ENCODE results near the gene GRM2. TPM values are rescaled to one million over a fixed set of nuclear protein-coding genes. Genes with fewer than 3 reads are reported as not detected.

Gene GRM2
- total and polyA plus RNA-seq, 2 donors (not counting 1 experiment from before 2014, with no cell fraction given), result under 0.01 to 0.06 TPM

DNA sequence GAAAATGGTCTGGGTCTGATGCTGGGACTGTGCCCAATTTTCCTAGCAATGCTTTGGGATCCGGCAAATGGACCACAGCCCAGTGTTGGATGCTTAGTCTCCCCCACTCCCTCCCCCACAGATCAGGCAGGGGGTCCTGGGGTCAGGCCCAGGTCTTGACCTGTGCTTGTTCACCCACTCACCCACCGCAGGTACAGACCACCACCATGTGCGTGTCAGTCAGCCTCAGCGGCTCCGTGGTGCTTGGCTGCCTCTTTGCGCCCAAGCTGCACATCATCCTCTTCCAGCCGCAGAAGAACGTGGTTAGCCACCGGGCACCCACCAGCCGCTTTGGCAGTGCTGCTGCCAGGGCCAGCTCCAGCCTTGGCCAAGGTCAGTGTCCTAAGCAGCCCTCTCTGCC is 10.6 kb downstream of the GRM2 start:
- Histone ChIP-seq H3K4me1 (ENCODE audit: control insufficient read depth, extremely low read depth, insufficient read depth, low read length) (no peaks in the 10 kb centered on the region), H3K27ac (ENCODE audit: insufficient read depth, low read length) (no peak overlapping the region), H4K20me1 (ENCODE audit: control insufficient read depth, extremely low read depth, insufficient read depth, low read length) (no peaks in the 10 kb centered on the region), H2AFZ (ENCODE audit: low read length) (no peak overlapping the region), H3K27me3 (ENCODE audit: control insufficient read depth, insufficient read depth, low read length) (no peaks in the 10 kb centered on the region), H3K4me2 (ENCODE audit: extremely low read depth, insufficient read depth, low read length) (no peak overlapping the region), H3K79me2 (ENCODE audit: control insufficient read depth, insufficient read depth, low read length) (no peaks in the 10 kb centered on the region), H3K36me3 (ENCODE audit: control insufficient read depth, insufficient read depth, low read length) (no peaks in the 10 kb centered on the region), H3K9ac (ENCODE audit: insufficient read depth, low read length) (no peak overlapping the region), H3K9me3 (ENCODE audit: control insufficient read depth, insufficient read depth, low read depth, low read length) (no peaks in the 10 kb centered on the region), H3K4me3 (replicated peaks in 1 of 4; ENCODE audit: control extremely low read depth in 1 of 4, insufficient read depth in 1 of 4, low read depth in 3 of 4, low read length in 4 of 4) (no peak overlapping the region)
- TF ChIP-seq EZH2 (IDR thresholded peaks at IDR 0.05; ENCODE audit: low read length, missing control alignments), result no peak
- TF ChIP-seq, protein P1, sequence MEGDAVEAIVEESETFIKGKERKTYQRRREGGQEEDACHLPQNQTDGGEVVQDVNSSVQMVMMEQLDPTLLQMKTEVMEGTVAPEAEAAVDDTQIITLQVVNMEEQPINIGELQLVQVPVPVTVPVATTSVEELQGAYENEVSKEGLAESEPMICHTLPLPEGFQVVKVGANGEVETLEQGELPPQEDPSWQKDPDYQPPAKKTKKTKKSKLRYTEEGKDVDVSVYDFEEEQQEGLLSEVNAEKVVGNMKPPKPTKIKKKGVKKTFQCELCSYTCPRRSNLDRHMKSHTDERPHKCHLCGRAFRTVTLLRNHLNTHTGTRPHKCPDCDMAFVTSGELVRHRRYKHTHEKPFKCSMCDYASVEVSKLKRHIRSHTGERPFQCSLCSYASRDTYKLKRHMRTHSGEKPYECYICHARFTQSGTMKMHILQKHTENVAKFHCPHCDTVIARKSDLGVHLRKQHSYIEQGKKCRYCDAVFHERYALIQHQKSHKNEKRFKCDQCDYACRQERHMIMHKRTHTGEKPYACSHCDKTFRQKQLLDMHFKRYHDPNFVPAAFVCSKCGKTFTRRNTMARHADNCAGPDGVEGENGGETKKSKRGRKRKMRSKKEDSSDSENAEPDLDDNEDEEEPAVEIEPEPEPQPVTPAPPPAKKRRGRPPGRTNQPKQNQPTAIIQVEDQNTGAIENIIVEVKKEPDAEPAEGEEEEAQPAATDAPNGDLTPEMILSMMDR (conservative IDR thresholded peaks at IDR 0.05 in 1 of 2, IDR thresholded peaks at IDR 0.05 in 1 of 2; ENCODE audit: low read depth in 1 of 2, low read length in 2 of 2), result no peak
- DNase-seq (ENCODE audit: low read depth in 2 of 2), result no peak

DNA sequence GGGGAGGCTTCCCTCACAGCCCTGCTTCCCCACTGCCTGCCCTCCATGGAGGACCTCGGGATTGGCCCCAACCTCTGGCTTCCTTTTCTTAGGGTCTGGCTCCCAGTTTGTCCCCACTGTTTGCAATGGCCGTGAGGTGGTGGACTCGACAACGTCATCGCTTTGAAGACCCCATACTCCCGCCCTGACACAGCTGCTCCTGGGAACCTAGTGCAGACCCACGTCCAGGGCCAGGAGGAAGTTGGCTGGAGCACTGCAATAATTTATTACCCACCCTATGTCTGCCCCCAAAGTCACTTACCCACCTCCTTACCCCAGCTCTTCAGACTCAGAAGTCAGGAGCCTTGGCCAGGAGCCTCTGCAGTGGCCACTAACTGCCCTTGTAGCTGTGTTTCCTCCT is 11.1 kb downstream of the GRM2 start:
- Histone ChIP-seq H3K79me2 (ENCODE audit: control insufficient read depth, insufficient read depth, low read length) (no peaks in the 10 kb centered on the region), H3K9ac (ENCODE audit: insufficient read depth, low read length) (no peak overlapping the region), H4K20me1 (ENCODE audit: control insufficient read depth, extremely low read depth, insufficient read depth, low read length) (no peaks in the 10 kb centered on the region), H3K4me3 (replicated peaks in 1 of 4; ENCODE audit: control extremely low read depth in 1 of 4, insufficient read depth in 1 of 4, low read depth in 3 of 4, low read length in 4 of 4) (no peak overlapping the region), H3K36me3 (ENCODE audit: control insufficient read depth, insufficient read depth, low read length) (no peaks in the 10 kb centered on the region), H3K4me1 (ENCODE audit: control insufficient read depth, extremely low read depth, insufficient read depth, low read length) (no peaks in the 10 kb centered on the region), H2AFZ (ENCODE audit: low read length) (no peak overlapping the region), H3K27ac (ENCODE audit: insufficient read depth, low read length) (no peak overlapping the region), H3K9me3 (ENCODE audit: control insufficient read depth, insufficient read depth, low read depth, low read length) (no peaks in the 10 kb centered on the region), H3K4me2 (ENCODE audit: extremely low read depth, insufficient read depth, low read length) (no peak overlapping the region), H3K27me3 (ENCODE audit: control insufficient read depth, insufficient read depth, low read length) (no peaks in the 10 kb centered on the region)
- no peak for TF ChIP-seq EZH2 (IDR thresholded peaks at IDR 0.05; ENCODE audit: low read length, missing control alignments)
- TF ChIP-seq, protein P1 (conservative IDR thresholded peaks at IDR 0.05 in 1 of 2, IDR thresholded peaks at IDR 0.05 in 1 of 2; ENCODE audit: low read depth in 1 of 2, low read length in 2 of 2), result no peak
- DNase-seq (ENCODE audit: low read depth in 2 of 2), result no peak

DNA sequence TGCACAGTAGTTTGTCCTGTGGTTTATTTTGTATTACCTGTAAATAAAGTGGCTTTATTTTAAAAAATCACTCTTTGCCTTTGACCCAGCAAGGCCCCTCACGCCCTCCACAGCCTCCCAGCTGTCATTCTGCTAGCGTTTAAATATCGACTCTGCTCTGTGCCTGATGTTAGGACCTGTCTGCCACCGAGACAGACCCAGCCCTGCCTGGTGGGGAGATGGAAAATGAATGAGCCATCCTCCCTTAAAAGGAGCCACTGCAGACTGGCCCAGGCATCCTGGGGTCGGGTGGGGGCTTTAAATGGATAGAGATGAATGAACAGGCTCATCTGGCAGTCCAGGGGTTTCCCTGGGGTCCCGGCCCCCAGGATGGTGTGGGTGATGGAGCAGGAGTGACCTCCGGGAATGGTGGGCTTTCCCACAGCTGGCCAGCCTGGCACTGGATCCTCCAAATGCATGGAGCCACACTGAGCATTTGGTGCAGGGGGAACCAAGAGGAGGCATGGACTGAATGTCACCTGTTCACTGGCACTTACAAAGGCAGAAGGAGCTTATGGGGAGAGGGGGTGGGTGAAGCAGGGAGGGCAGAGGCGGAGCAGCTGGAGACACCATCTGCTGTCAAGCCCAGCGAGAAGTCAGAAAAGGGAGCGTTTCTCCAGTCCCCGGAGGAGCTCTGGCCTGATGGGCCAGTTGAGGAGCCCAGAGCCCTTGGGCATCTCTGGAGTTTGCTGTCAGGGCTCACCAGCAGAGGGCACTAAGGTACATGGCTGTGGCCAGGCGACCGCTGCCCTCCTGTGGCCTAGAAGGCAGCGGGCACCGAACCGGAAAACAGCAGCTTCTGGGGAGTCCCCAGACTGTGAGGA is 11.9 kb downstream of the GRM2 start:
- DNase-seq (ENCODE audit: low read depth in 2 of 2), result peak; percentile 7 to 19

More for the DNA sequence above, 11.9 kb downstream of the GRM2 start:
- Histone ChIP-seq H3K79me2 (ENCODE audit: control insufficient read depth, insufficient read depth, low read length) (no peaks in the 10 kb centered on the region), H3K36me3 (ENCODE audit: control insufficient read depth, insufficient read depth, low read length) (no peaks in the 10 kb centered on the region), H3K9ac (ENCODE audit: insufficient read depth, low read length) (no peak overlapping the region), H3K4me3 (replicated peaks in 1 of 4; ENCODE audit: control extremely low read depth in 1 of 4, insufficient read depth in 1 of 4, low read depth in 3 of 4, low read length in 4 of 4) (no peak overlapping the region), H3K4me1 (ENCODE audit: control insufficient read depth, extremely low read depth, insufficient read depth, low read length) (no peaks in the 10 kb centered on the region), H2AFZ (ENCODE audit: low read length) (no peak overlapping the region), H3K27ac (ENCODE audit: insufficient read depth, low read length) (no peak overlapping the region), H3K27me3 (ENCODE audit: control insufficient read depth, insufficient read depth, low read length) (no peaks in the 10 kb centered on the region), H3K4me2 (ENCODE audit: extremely low read depth, insufficient read depth, low read length) (no peak overlapping the region), H4K20me1 (ENCODE audit: control insufficient read depth, extremely low read depth, insufficient read depth, low read length) (no peaks in the 10 kb centered on the region), H3K9me3 (ENCODE audit: control insufficient read depth, insufficient read depth, low read depth, low read length) (no peaks in the 10 kb centered on the region)
- no peak for TF ChIP-seq EZH2 (IDR thresholded peaks at IDR 0.05; ENCODE audit: low read length, missing control alignments)
- TF ChIP-seq, protein P1 (conservative IDR thresholded peaks at IDR 0.05 in 1 of 2, IDR thresholded peaks at IDR 0.05 in 1 of 2; ENCODE audit: low read depth in 1 of 2, low read length in 2 of 2), result peak; percentile 57

Measured in fibroblast of lung (primary cell).